CD4-positive, alpha-beta T cell treated with Interleukin-4 for 4 hours (primary cell): Measurements from ENCODE around the gene OCSTAMP.

Source experiments
- DNase-seq: peaks from one replicate; pipeline ENCODE4 v3.0.0-alpha.2; 2020

Gene OCSTAMP

DNA sequence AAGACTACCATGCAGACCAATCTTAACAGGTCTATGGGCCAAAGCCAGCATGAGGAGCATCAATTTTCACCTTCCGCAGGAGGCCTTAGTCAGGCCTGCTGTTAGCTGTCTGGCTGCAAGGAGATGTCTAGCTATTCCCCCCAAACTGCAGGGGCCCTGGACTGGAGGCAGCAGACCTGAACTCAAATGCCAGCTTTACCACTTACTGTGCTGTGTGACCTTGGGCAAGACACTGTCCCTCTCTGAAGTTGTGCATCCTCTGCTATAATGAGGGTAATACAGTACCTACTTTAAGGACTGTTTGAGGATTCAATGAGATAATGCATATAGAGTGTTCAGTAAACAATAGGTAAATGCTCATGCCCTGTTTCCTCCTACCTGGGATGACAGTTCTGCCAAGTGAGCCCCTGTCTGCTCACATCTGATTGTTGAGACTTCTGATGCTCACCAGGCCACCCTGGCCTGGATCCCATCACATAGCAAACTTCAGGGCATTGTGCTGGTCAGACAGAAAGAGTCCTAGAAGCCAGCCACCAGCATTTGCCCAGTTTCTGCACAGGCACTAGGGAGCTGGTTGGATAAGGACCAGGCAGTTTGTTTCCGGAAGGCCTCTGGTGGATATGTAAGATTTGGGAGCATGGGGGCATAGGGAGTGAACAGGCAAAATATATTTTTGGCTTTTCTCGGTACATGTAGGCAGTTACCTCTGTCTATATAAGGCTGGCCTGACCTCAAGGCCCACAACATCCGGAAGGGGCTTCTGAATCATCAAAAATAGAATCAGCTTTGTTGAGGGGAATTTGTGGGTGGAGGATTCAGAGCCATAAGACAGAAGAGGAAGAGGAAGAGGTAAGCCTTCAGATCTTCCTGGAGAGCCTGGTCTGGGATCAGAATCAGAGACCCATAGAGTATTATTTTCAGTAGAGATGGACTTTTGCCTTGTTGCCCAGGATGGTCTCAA, 2.3 kb upstream of the OCSTAMP start:
- DNase-seq, result peak; percentile 36

DNA sequence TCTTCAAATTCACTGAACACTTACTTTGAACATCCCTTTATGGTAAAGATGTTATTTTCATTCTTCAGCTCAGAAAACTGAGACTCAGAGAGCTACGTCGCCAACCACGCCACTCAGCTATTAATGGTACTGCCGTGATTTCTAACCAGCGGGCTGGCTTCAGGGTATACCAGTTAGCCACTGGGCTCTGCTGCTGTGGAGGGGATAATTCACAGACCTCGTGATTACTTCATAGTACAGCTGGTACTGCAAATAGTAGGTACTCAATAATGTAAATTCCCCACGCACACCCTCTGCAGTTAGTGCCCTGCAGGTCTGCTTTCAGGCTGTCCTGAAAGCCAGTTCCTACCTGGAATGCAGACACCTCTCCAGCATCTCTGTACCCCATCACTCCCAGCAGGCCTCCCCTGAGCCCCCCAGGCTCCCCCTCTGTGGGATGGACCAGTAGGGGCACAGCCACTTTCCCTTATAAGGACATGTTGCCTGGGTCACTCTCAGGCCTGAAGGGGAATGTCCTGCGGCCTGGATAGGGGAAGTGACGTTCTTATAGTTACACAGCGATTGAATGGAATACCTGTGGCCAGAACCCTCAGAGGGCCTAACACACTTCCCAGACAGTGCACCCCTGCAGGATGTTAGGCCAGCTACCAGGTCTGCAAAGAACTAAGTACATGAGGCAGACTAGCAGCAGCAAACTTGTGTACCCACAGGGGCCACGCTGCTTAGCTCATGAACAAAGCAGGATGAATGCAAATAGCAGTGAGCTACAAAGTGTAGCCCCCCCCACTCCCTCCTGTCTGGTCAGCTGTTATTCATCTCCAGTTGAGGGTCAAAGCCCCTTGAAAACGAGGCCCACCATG, 1.3 kb upstream of the OCSTAMP start:
- no peak for DNase-seq

DNA sequence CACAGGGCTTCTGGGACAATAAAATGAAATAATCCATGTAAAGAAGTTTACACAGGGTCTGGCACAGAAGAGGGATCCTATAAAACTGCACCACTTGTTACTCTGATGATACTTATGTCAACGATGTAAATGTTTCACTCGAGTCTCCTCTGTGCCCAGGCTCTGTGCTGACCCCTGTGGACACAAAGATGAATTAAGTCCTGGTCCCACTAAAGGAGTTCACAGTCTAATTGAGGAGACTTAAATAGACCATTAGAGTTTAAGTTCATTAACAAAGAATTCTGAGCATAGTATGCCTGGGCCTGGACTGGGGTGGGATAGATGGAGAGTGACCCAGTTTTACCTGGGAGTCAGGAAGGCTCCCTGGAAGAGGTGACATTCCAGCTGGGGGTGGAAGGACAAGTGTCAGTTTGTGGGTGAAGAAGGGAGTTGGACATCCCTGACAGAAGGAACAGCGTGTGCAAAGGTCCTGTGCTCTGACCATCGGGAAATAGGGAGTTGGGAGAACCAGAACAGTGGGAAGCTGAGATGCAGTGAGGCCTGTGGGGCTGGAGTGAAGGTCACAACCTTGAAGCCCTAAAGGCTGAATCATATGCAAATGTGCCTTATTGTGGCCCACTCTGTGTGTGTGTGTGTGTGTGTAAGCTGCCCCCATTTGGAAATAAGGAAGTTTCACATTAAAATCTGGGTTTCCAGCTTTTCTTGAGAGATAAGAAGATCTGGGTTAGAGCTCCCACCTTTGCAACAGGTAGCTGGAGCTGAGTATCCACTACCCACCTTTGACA, 1.1 kb downstream of the OCSTAMP start:
- no peak for DNase-seq

DNA sequence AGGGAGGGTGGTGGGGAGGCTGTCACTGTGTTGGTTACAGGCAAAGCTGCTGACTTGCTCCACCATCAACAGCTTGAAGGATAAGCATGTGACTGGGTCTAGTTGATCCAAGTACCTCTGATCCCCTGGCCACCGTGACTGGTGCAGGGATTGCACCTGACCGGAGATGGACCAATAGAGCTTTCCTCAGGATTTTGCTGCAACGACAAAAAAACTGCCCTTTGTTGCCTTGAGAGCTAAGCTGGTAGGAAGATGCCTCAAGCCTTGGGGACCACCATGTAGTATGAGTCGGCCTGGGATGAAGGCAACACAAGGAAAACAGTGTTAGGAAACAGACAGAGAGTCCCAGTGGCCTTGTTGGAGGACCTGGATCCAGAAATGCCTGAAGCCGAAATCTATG, 1.8 kb downstream of the OCSTAMP start:
- no peak for DNase-seq

DNA sequence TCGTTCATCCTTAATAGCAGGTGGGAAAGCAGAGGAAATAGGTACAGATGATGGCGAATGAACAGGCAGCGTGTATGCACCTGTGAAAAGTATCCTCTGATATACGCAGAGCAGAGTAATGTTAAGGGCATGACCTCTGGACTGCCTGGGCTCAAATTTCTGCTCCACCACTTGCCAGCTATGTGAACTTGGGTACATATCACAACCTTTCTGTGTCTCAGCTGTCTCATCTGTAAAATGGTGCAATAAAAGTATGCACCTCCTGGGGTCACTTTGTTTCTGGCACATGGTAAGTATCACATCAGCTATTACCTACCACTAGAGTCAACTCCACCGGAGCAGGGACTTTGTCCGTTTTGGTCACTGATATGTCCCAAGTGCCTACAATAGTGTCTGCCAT, 2.5 kb downstream of the OCSTAMP start:
- no peak for DNase-seq

DNA sequence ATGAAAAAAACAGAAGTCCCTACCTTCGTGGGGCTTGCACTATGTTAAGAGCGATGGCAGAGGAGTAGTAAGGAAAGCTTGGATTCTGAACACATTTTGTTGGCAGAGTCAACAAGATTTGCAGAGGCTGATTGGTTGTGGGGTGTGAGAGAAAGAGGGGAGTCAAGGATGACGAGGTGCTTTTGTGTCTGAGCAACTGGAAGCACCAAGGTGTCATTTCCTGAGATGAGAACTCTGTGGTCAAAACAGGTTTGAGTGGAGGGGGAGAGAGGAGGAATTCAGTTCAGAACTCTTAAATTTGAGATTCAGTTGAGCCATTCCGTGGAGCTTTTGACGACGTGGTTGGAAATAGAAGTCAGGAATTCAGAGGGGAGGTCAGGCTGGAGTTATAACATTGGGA, 3.5 kb downstream of the OCSTAMP start:
- no peak for DNase-seq

DNA sequence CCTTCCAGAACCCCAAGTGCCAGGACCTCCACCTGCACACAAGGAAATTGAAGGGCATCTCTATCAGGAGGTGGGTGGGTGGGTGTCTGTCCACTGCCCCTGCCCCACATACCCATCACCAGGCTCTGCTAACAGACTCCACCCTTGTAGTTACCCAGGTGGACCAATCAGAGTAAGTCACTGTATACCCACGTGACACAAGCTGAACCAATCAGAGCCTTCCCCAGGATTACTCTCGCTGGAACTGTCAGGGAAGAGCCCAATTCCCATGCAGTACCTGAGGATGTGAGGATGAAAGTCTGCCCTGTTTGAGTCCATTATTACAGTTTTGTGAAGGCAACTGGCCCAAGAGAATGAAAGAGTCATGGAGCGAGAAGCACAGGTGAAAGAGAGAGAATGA, 4.2 kb downstream of the OCSTAMP start:
- DNase-seq, result no peak

DNA sequence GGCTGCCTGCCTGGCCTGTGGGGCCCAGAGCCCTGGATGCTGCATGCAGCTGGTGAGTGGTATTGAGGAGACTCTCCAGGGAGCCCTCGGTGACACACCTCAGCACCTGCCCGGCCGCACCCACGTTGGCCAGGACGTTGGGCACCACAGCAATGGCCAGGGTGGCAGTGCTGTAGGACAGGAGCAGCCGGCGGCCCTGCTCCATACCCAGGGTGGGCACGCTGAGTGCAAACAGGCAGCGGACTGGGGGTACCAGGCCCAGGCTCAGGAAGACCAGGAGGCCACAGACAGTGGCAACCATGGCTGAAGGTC, 4.7 kb downstream of the OCSTAMP start:
- no peak for DNase-seq

DNA sequence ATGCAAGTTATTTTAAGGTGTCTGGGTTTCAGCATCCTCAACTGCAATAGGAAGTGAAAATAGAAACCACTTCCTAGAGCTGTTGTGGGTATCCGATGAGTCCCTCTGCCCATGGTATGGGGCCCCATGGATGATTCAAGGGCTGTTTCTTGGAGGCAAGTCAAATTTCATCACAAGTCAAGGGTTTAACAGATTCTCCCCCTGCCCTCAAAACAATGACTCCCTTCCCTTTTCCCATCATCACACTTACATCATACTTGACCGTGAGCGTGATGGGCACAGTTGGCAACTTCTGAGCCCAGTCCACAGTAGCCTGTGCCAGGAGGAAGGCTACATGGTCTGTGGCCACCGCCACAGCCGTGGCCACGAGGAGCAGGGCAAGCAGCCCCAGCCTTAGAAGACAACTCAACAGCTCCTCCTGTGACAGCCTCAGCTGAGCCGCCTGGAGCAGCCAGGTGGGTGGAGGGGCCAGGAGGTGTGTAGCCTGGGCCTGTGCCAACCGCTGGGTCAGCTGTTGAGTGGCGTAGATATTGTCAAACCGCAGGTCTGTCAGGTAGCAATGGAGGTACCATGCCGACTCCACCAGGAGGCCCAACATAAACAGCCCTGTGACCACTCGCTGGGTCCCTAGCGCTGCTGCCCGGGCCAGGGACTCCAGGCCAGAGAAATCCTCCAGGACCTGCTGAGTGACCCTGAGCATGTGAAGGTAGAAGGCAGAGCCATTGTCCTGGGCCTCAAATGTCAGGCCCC, 5.2 kb downstream of the OCSTAMP start:
- peak; percentile 24 for DNase-seq

DNA sequence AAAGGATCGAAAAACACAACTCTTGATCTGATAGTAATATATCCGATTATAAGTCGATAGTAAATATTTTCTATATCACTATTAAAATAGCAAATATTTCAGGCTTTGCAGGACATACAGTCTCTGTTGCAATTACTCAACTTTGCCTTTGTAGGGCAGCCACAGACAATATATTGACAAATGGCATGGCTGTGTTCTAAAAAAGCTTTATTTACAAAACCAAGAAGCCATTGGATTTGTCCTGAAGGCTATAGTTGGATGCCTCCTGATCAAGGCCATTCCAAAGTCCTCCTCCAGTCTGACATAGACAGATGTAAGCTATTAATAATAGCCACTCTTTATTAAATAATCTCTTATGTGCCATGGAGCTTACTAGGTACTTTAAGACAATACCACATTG, 5.9 kb downstream of the OCSTAMP start:
- no peak for DNase-seq

DNA sequence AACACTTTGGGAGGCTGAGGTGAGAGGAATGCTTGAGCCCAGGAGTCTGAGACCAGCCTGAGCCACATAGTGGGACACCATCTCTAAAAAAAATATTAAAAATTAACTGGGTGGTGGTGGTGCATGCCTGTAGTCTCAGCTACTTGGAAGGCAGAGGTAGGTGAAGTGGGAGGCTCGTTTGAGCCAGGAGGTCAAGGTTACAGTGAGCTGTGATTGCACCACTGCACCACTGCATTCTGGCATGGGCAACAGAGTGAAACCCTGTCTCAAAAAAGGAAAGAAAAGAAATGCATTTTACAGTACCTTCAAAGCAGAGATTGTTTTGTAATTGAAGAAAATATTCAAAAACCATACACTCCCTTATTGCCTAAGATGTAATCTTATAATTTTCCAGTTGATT, 6.5 kb downstream of the OCSTAMP start:
- DNase-seq, result no peak

DNA sequence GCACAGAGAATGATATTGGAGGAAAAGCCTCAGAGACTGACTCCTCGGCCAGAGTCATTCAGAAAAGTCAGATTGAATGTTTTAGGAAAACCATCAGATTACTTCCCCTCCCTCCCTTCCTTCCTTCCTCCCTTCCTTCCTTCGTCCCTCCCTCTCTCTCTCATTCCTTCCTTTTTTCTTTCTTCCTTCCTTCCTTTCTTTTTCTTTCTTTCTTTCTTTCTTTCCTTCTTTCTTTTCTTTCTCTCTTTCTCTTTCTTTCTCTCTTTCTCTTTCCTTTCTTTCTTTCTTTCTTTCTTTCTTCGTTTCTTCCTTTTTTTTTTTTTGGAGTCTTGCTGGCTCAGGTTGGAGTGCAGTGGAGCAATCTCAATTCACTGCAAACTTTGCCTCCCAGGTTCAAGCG, 7.4 kb downstream of the OCSTAMP start:
- no peak for DNase-seq

DNA sequence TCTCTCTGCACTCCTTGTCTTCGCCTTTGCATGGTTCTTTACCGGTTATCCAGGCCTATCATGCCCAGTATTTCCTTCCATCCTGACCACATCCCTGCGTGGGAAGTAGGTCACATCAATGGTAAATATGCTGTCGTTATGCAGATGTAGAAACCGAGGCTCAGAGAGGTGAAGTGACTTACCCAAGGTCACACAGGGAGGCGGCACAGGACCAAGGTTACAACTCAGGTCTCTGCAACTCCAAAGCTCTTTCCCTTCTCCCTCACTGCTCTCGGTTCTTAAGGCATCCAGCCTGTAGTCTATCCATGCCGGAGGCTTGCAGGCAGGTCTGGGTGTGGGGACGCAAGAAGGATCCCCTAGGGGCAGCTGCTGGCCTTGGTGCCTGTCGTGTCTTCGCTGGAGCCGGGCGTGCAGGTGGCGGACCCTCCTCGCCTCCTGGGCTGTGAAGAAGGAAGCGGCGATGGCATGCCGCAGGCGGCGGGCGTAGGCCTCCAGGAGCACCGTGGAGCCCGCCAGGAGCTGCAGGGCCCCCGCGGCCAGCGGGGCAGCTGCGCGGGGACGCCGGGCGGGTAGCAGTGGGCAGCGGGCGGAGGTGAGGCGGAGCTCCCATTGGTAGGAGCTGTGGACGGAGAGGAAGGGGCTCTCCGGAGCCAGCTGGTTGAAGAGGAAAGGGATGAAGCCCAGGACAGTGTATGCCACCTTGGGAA, 9.1 kb downstream of the OCSTAMP start:
- no peak for DNase-seq

DNA sequence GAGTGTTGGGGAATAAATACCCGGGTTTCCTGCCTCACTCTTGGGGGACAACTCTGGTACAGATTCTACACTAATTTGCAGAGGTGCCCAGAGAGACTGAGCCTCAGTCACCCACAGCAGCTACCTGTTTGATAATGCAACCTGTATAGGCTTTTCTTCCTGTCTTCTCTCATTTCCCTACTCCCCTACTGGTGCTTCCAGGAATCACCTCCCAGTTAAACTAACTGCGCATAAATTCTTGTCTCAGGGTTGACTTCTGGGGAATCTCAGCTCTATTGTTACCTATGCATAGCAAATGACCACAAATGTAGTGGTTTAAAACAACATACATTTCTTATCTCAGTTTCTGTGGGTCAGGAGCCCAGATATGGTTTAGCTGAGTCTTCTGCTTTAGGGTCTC, 11.3 kb downstream of the OCSTAMP start:
- no peak for DNase-seq

DNA sequence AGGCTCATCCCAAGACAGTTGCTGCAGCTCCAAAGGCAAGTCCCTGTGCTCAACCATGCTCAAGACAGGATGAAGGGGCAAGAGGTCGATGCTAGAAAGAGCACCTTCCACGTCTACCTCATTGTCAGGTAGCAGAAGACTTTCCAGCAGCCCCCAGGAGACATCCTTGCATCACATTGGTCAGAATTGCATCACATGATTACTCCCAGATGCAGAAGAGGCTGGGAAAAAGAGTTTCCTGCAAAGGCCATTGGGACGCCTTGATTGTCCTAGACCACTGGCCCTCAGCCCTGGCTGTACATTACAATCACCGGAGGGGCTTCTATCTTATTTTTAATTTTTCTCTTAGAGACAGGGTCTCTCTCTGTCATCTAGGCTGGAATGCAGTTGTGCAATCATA, 19.8 kb downstream of the OCSTAMP start:
- no peak for DNase-seq

DNA sequence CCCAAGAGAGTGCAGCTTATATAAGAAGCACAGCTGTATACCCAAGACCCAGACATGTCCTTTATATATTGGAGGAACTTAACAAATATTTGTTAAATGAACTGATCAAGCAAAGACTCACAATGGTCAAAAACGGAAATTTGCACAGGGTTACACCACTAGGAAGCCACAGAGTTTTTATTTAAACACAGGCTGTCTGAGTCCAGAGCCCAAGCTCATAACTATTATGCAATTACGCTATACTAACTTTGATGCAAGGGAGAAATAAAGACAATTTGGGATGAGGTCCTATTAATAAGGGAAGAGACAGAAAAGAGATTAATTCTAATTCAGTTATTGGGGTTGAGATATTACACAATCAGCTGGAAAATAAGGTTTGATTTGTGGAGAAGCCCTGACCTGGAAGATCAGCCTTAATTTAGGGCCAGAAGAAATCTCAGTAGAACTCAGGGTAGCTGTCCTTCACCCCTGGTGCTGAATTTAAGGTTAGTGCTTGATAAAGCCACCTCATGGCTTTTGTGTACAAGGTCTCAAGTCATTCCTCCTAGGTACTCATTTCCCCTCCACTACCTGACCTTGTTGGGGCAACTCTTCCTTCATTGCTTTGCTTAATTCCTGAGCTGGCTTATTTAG, 26.6 kb downstream of the OCSTAMP start:
- no peak for DNase-seq

DNA sequence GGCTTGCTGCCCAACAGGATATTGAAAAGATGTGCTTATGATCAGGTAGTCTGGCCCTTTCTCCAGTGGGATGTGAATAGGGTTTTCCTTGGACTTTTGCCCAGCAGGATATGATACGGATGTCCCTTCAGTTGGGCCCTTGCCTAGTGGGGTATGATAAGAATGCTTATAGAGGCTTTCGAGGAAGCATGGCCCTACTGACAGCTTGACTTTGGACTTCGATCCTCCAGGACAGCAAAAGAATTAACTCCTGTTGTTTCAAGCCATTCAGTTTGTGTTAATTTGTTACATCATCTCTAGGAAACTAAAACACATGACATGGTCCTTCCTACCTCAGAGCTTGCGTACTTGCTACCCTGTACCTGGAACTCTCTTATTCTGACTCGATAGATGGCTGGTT, 27.3 kb downstream of the OCSTAMP start:
- DNase-seq, result no peak

DNA sequence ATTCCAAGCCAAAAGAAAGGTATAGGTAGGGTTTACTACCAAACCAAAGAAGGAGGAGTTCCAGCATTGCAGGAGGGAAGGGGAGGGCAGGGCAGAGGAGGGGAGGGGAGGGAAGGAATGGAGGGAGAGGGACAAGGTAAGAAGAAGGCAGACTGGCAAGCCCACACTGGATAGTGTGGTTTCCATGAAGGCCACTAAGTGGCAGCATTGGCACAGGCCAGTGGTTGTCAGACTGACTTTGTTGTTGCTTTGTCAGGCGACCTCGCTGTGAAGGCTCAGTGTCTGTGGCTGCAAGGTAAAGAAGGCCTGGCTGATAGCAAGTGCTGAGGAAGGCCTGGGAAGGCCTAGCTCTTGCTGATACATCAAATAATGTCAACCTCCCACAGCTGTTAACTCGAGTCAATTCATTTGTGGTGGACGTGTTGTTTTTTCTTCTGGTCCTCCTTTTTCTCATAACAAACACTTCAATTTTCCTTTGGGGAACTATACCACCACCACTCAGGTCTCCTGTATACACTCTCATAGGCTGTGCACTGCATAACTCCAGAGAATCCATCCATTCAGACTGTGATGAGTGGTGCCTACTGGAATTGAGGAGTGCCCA, 29.4 kb downstream of the OCSTAMP start:
- DNase-seq, result peak; percentile 45

DNA sequence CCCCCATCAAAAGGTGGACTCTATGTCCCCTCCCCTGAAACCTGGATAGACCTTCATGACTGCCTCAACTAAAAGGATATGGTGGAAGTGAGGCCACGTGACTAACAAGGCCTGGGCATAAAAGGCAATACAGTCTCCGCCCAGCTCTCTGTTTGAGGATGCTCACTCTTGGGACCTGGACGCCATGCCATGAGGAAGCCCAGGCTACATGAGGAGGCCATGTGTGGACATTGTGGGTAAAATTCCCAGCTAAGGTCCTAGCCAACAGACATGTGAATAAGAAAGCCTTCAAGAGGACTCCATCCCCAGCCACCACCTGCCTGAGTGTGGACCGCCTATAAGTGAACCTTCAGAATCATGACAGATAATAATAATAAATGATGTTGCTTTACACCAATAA, 29.9 kb downstream of the OCSTAMP start:
- no peak for DNase-seq

DNA sequence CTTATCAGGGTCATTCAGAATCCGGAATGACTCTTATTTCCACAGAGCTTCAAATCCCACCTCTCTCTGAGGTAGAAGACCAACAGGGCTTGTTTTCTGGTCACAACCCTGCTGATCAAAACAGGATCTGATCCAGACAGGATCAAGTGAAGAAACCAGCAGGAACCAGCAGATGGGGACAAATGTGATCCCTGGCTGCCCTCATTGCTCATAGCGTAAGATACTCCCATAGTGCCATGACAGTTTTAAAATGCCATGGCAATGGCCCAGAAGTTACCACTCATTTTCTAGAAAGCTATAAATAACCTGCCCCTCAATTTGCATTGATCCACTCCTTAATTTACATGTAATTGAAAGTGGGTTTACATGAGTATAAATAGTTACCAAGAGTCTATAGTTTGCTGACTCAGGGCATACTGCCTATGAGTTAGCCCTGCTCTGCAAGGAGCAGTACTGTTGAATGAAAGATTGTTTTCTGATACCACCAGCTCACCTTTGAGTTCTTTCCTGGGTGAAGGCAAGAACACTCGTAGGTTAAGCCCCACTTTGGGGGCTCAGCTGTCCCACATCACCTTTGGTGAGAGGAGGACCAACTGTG, 30.9 kb downstream of the OCSTAMP start:
- DNase-seq, result no peak
